D721Med (cell line): ENCODE results near the gene ZEB2.

Experiments
- DNase-seq: peaks from one replicate; pipeline ENCODE4 v3.0.0; 2011; ENCODE audit warnings: low spot score; ENCODE audit not compliant: insufficient read length
- FAIRE-seq: peaks from 2 replicates; lab custom pipeline; 2011; peaks lifted over from hg19 to GRCh38; lab: Jason Lieb, UNC
- CTCF ChIP-seq: IDR thresholded peaks from 2 replicates; pipeline ENCODE4 v1.5.1; 2012; ENCODE audit warnings: mild to moderate bottlenecking, control low read depth; ENCODE audit not compliant: insufficient read depth; ENCODE audit errors: missing control alignments

The ZEB2 gene

GRCh38 chr2:144517866-144518747 lies 1.8 kb downstream of the ZEB2 start:
- no peak for DNase-seq
- TF ChIP-seq CTCF: no peak
- FAIRE-seq: no peak

- no peak for FAIRE-seq
- DNase-seq: no peak
These were observed 2.7 kb downstream of the ZEB2 start for GRCh38 chr2:144516981-144517865.

GRCh38 chr2:144516411-144516980 lies 3.4 kb downstream of the ZEB2 start:
- no peak for TF ChIP-seq CTCF
- no peak for DNase-seq
- no peak for FAIRE-seq

More at GRCh38 chr2:144516981-144517865, 2.7 kb downstream of the ZEB2 start:
- TF ChIP-seq CTCF: no peak

GRCh38 chr2:144515696-144516410 lies 4.1 kb downstream of the ZEB2 start:
- TF ChIP-seq CTCF: no peak
- FAIRE-seq (no peak), DNase-seq (no peak)

- no peak for DNase-seq
- no peak for TF ChIP-seq CTCF
- no peak for FAIRE-seq
These were observed 4.7 kb downstream of the ZEB2 start for GRCh38 chr2:144515099-144515695.

GRCh38 chr2:144514616-144515091 lies 5.3 kb downstream of the ZEB2 start:
- TF ChIP-seq CTCF: no peak
- FAIRE-seq (no peak), DNase-seq (no peak)
